Activated CD8-positive, alpha-beta T cell treated with anti-CD3 and anti-CD28 coated beads, Interleukin-2, amount 10 ng/mL, durations not matched to agents 7 days and 5 days (primary cell): ENCODE measurements around the gene TNFRSF14. TPM values are rescaled to one million over a fixed set of nuclear protein-coding genes. Genes with fewer than 3 reads are reported as not detected.

ENCODE experiments used
- ATAC-seq: fragments of 150-1000 bp; cut with Tn5 transposase; one replicate; pipeline ENCODE4 v1.10.0; 2021; ENCODE audit warnings: moderate library complexity
- CTCF ChIA-PET: fragments of 350-600 bp; sonication (Branson Sonifier 250); formaldehyde crosslinking; loops from one replicate; lab custom pipeline; 2021; ENCODE audit warnings: antibody characterized with exemption; lab: Charles Lee
- POLR2A ChIA-PET: fragments of 350-600 bp; sonication (Branson Sonifier 250); formaldehyde crosslinking; loops from one replicate; lab custom pipeline; 2021; ENCODE audit warnings: antibody characterized with exemption; lab: Charles Lee
- DNase-seq: peaks from one replicate; pipeline ENCODE4 v3.0.0-alpha.2; 2020
- H3K27ac Mint-ChIP-seq: one replicate; pipeline ENCODE4 v1.8.0; 2021; ENCODE audit warnings: mild to moderate bottlenecking, mixed read lengths
- H3K27me3 Mint-ChIP-seq: one replicate; pipeline ENCODE4 v1.8.0; 2021; ENCODE audit warnings: low read depth, mixed read lengths
- H3K36me3 Mint-ChIP-seq: one replicate; pipeline ENCODE4 v1.8.0; 2021; ENCODE audit warnings: low read depth, mixed read lengths
- H3K4me1 Mint-ChIP-seq: one replicate; pipeline ENCODE4 v1.8.0; 2021; ENCODE audit warnings: low read depth, mixed read lengths
- H3K4me3 Mint-ChIP-seq: one replicate; pipeline ENCODE4 v1.8.0; 2021; ENCODE audit warnings: mild to moderate bottlenecking, mixed read lengths
- H3K9me3 Mint-ChIP-seq: one replicate; pipeline ENCODE4 v1.8.0; 2022; ENCODE audit warnings: mixed read lengths; ENCODE audit not compliant: insufficient read depth
- total RNA-seq, 2 experiments: library from RNA; stranded (reverse); gene quantifications; one replicate each; pipeline ENCODE4 v1.2.3, GENCODE V29; 2021

Gene TNFRSF14
- total RNA-seq, 2 experiments from 2014 or later: 85.8 to 86.5 TPM

DNA sequence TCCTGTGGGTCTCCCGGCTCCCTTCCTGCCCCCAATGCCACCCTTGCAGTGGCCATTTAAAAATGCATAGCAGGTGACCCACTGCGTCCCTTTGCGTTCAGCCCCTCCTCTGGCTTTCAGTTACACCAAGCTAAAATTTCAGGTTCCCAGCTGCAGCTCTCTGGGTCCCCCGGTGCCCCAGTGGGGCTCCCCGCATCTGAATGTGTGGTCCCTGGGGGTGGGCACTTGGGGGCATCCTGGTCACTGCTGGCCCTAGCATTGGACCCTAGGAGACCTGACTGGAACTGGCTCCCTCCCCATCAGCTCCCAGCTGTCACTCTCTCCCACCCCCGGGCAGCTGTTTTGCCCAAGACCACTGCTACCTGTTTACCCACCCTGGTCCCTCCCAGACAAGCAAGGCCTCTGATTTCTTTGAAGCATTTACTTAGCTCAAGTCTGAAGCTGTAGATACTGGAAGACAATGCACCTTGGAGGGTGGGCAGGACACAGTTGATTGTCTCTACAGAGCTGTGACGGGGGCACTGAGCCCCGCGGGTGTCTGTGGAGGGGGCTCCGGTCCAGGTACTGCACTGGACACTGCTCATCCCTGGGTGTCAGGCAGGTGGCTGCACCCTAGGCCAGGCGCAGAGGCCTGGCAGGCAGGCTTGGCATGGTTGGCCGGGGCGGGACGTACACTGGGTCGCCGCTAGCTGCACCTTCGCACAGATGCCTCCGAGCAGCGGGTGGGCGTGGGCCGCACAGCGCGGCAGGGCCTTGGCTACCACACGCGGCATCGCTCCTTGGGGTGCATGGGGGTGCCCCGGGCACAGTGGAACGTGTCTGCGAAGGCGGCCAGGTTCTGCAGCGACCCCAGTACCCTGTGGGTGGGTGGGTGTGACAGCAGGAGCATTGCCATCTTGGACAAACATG is 34.3 kb downstream of the TNFRSF14 start:
- no peak for ATAC-seq
- ChIA-PET CTCF (no interaction called here), POLR2A (interaction anchor here (0.5 kb wide), 1 partner anchor 192 kb away, joined by 4 read pairs; no protein-coding TSS in a partner anchor)

DNA sequence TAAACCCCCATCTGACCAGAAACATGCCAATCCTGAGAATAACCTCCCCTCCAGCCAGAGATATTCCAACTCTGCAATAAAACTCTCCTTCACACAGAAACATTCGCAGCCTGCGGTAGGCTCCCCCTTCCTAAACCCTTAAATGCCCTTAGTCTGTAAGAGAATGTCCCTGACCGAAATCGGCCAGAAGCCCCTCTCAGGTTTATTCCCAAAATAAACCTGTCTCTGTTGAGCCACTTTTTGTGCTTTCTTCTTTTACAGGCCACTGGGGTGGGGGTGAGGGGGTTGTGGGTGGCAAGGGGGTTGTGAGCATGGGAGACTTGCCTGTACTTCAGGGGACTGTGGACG is 35.0 kb downstream of the TNFRSF14 start:
- ChIA-PET POLR2A (no interaction called here), CTCF (no interaction called here)
- no peak for DNase-seq
- Mint-ChIP-seq H3K27ac (peak overlapping the region; percentile 50), H3K36me3 (peaks cover 4% of the 10 kb centered on the region), H3K9me3 (no peaks in the 10 kb centered on the region), H3K4me3 (no peak overlapping the region), H3K27me3 (no peaks in the 10 kb centered on the region), H3K4me1 (peaks cover 8% of the 10 kb centered on the region)
- ATAC-seq: no peak

More for the DNA sequence above, 34.3 kb downstream of the TNFRSF14 start:
- H3K4me1 Mint-ChIP-seq: peaks cover 8% of the 10 kb centered on the region
- no peaks in the 10 kb centered on the region for H3K27me3 Mint-ChIP-seq
- H3K4me3 Mint-ChIP-seq: no peak overlapping the region
- H3K36me3 Mint-ChIP-seq: peaks cover 4% of the 10 kb centered on the region
- no peaks in the 10 kb centered on the region for H3K9me3 Mint-ChIP-seq
- H3K27ac Mint-ChIP-seq: peak overlapping the region; percentile 50
- no peak for DNase-seq

DNA sequence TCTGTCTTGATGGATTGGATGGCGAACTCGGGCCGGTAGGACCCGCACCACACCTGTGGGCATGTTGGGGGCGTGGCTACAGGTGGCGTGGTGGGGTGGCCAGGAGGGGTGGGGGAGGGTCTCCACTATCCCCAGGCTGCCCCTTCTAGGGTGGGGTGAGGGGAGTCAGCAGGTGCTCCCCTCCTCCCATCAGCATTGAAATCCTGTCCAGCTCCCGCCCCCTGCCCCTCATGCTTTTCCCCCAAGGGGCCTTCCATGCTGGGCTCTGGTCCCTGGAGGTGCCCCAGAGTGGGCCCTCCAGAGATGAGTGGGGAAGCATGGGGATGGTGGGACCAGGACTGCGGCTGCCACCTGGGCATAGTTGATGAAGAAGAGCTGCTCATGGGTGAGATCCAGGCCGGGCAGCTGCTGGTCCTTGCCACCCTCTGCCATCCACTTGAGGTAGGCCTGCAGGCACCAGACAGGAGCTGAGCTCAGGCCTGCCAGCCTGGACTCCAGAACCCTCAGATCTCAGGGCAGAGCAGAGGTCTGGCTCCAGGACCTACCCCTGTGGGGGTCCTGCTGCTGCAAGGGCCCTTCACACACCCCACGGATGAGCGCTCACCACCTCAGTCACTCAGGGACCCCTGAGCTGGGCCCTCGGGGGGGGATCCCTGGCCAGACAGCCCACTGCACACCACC is 35.5 kb downstream of the TNFRSF14 start:
- DNase-seq: no peak
- H3K9me3 Mint-ChIP-seq: no peaks in the 10 kb centered on the region
- no peaks in the 10 kb centered on the region for H3K27me3 Mint-ChIP-seq
- H3K4me3 Mint-ChIP-seq: peak overlapping the region; percentile 2
- H3K4me1 Mint-ChIP-seq: peaks cover 8% of the 10 kb centered on the region
- H3K27ac Mint-ChIP-seq: peak overlapping the region; percentile 52
- ChIA-PET CTCF (no interaction called here), POLR2A (no interaction called here)
- H3K36me3 Mint-ChIP-seq: peaks cover 4% of the 10 kb centered on the region
- no peak for ATAC-seq

- Mint-ChIP-seq H3K27me3 (no peaks in the 10 kb centered on the region), H3K27ac (peak overlapping the region; percentile 74), H3K4me3 (peak overlapping the region; percentile 50), H3K9me3 (no peaks in the 10 kb centered on the region), H3K4me1 (peaks cover 6% of the 10 kb centered on the region), H3K36me3 (peaks cover 4% of the 10 kb centered on the region)
- POLR2A ChIA-PET: no interaction called here
- DNase-seq: no peak
- peak; percentile 35 for ATAC-seq
- CTCF ChIA-PET: no interaction called here
Measured at GRCh38 chr1:2592672-2593071, 36.5 kb downstream of the TNFRSF14 start.

- no peaks in the 10 kb centered on the region for H3K27me3 Mint-ChIP-seq
- peaks cover 4% of the 10 kb centered on the region for H3K36me3 Mint-ChIP-seq
- ChIA-PET POLR2A (interaction anchor here (0.7 kb wide), 1 partner anchor 72 kb away, joined by 3 read pairs; no protein-coding TSS in a partner anchor), CTCF (no interaction called here)
- ATAC-seq (no peak), DNase-seq (no peak)
- H3K4me1 Mint-ChIP-seq: peaks cover 4% of the 10 kb centered on the region
- H3K9me3 Mint-ChIP-seq: no peaks in the 10 kb centered on the region
- H3K4me3 Mint-ChIP-seq: no peak overlapping the region
- H3K27ac Mint-ChIP-seq: peak overlapping the region; percentile 74
Measured at GRCh38 chr1:2593251-2593878, 37.2 kb downstream of the TNFRSF14 start.

DNA sequence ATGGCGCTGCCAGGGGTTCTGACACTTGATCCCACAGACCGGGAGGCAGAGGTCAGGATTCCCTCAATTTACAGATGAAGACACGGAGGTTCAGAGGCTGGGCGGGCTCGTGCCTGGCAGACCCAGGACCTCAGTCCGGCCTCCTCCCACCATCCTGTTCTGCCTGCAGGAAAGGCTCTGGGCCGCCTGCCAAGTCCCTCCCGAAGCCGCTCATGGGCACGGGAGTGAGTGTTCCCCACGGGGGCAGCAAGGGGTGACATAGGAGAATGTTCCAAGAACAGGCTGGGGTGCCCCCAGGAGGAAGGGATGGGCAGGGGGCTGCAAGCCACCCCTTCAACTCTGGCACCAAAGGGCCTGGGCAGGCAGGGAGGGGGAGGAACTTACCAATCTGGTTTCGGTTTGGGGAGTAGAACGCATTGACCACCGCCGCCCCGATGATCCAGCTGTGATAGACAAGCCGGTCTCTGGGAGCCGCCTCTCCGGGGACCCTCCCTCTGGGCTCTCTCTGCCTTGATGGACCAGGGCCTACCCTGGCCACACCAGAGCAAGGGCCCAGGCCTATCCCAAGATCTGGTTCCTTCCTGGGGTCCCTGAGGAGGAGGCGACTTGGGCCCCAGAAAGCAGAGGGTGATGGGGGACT is 38.0 kb downstream of the TNFRSF14 start:
- peaks cover 4% of the 10 kb centered on the region for H3K4me1 Mint-ChIP-seq
- no peaks in the 10 kb centered on the region for H3K9me3 Mint-ChIP-seq
- DNase-seq: no peak
- H3K4me3 Mint-ChIP-seq: no peak overlapping the region
- CTCF ChIA-PET: no interaction called here
- peaks cover 4% of the 10 kb centered on the region for H3K36me3 Mint-ChIP-seq
- no peak overlapping the region for H3K27ac Mint-ChIP-seq
- ATAC-seq: no peak
- peaks cover 3% of the 10 kb centered on the region for H3K27me3 Mint-ChIP-seq
- POLR2A ChIA-PET: no interaction called here

- H3K27ac Mint-ChIP-seq: no peak overlapping the region
- ChIA-PET POLR2A (no interaction called here), CTCF (no interaction called here)
- H3K4me1 Mint-ChIP-seq: peaks cover 4% of the 10 kb centered on the region
- H3K9me3 Mint-ChIP-seq: no peaks in the 10 kb centered on the region
- H3K27me3 Mint-ChIP-seq: peaks cover 3% of the 10 kb centered on the region
- DNase-seq (no peak), ATAC-seq (no peak)
- H3K36me3 Mint-ChIP-seq: no peaks in the 10 kb centered on the region
- H3K4me3 Mint-ChIP-seq: no peak overlapping the region
Measured at GRCh38 chr1:2594641-2595131, 38.5 kb downstream of the TNFRSF14 start.

- DNase-seq: no peak
- no peak overlapping the region for H3K4me3 Mint-ChIP-seq
- ATAC-seq: no peak
- peaks cover 4% of the 10 kb centered on the region for H3K4me1 Mint-ChIP-seq
- POLR2A ChIA-PET: no interaction called here
- no peak overlapping the region for H3K27ac Mint-ChIP-seq
- no peaks in the 10 kb centered on the region for H3K36me3 Mint-ChIP-seq
- CTCF ChIA-PET: no interaction called here
- peaks cover 3% of the 10 kb centered on the region for H3K27me3 Mint-ChIP-seq
- no peaks in the 10 kb centered on the region for H3K9me3 Mint-ChIP-seq
Measured at GRCh38 chr1:2595261-2595811, 39.2 kb downstream of the TNFRSF14 start.

DNA sequence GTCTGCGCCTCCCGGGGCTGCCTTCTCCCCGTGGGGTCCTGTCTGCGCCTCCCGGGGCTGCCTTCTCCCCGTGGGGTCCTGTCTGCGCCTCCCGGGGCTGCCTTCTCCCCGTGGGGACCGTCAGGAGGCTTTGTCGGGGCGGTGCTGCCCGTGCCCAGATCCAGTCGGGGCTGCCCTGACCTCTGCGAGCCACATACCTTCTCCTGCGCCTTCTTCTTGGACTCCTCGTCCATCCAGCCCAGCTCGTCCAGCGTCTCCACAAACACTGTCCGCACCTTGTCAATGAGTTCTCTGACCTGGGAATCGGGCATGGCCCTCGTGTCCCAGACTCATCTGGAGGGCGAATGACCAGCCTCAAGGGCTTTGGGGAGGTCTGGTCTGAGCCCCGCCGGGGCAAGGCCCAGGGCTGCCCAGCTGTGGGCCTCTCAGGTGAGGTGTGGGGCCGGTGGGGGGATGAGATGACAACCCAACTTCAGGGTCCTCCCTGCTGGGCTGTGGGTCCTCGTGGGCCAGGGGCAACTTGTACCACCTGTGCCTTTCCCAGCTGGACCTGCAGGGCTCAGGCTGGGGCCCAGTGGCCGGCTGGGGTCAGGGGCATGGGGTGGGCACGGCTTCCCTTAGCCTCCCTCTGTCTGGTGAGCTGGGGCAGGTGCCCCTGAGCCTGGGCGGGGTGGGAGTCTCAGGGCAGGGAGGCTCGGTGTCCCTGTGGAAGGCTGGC is 39.8 kb downstream of the TNFRSF14 start:
- ChIA-PET CTCF (no interaction called here), POLR2A (interaction anchor here (1.3 kb wide), 1 partner anchor 9 kb away, joined by 3 read pairs; the partner anchor contains the start of gene PRXL2B)
- Mint-ChIP-seq H3K4me3 (no peak overlapping the region), H3K4me1 (peaks cover 4% of the 10 kb centered on the region), H3K36me3 (no peaks in the 10 kb centered on the region), H3K27me3 (peaks cover 3% of the 10 kb centered on the region), H3K9me3 (no peaks in the 10 kb centered on the region), H3K27ac (no peak overlapping the region)
- ATAC-seq (no peak), DNase-seq (no peak)

GRCh38 chr1:2596530-2597333 is 40.6 kb downstream of the TNFRSF14 start:
- Mint-ChIP-seq H3K4me3 (no peak overlapping the region), H3K9me3 (no peaks in the 10 kb centered on the region), H3K36me3 (no peaks in the 10 kb centered on the region), H3K27me3 (peaks cover 6% of the 10 kb centered on the region), H3K27ac (no peak overlapping the region), H3K4me1 (peaks cover 4% of the 10 kb centered on the region)
- DNase-seq: no peak
- CTCF ChIA-PET: no interaction called here
- no peak for ATAC-seq
- POLR2A ChIA-PET: interaction anchor here (1.3 kb wide), 1 partner anchor 10 kb away, joined by 3 read pairs; the partner anchor contains the start of gene PRXL2B
